Rectal smooth muscle tissue (tissue), 1 donor: ENCODE results near the gene ATP5ME.

Source experiments
- H3K27ac ChIP-seq: one replicate; pipeline ENCODE4 v1.7.0; 2013; ENCODE audit warnings: low read depth, low read length, inconsistent platforms
- H3K27me3 ChIP-seq: one replicate; pipeline ENCODE4 v1.7.0; 2013; ENCODE audit warnings: low read length; ENCODE audit not compliant: control insufficient read depth, insufficient read depth
- H3K36me3 ChIP-seq: one replicate; pipeline ENCODE4 v1.7.0; 2013; ENCODE audit warnings: low read length; ENCODE audit not compliant: control insufficient read depth, insufficient read depth
- H3K4me1 ChIP-seq: one replicate; pipeline ENCODE4 v1.7.0; 2013; ENCODE audit warnings: low read length; ENCODE audit not compliant: control insufficient read depth, insufficient read depth
- H3K4me3 ChIP-seq: one replicate; pipeline ENCODE4 v1.7.0; 2013; ENCODE audit warnings: low read length
- H3K9ac ChIP-seq: one replicate; pipeline ENCODE4 v1.7.0; 2013; ENCODE audit warnings: low read length

The ATP5ME gene

GRCh38 chr4:674172-675035 is at the start of gene ATP5ME, which contains the start of gene MYL5:
TSS of gene ATP5ME (minus strand) at chr4:674276. CDS start at chr4:674247, 29 bp downstream.
TSS of gene MYL5 (plus strand) at chr4:674542. CDS start at chr4:678027, 3,485 bp downstream.
- Histone ChIP-seq H3K4me1 (peaks cover 10% of the 10 kb centered on the region), H3K4me3 (peak within 1 kb of the TSS; percentile 90), H3K9ac (peak within 1 kb of the TSS; percentile 88), H3K36me3 (peaks cover 17% of the 10 kb centered on the region), H3K27ac (peak within 1 kb of the TSS; percentile 96), H3K27me3 (no peaks in the 10 kb centered on the region)

- Histone ChIP-seq H3K27me3 (no peaks in the 10 kb centered on the region), H3K9ac (no peak overlapping the region), H3K4me1 (no peaks in the 10 kb centered on the region), H3K36me3 (no peaks in the 10 kb centered on the region), H3K4me3 (no peak overlapping the region), H3K27ac (no peak overlapping the region)
Measured at GRCh38 chr4:722851-723360, 48.8 kb upstream of the ATP5ME start.

- no peak overlapping the region for H3K9ac ChIP-seq
- H3K4me1 ChIP-seq = no peaks in the 10 kb centered on the region
- no peaks in the 10 kb centered on the region for H3K36me3 ChIP-seq
- H3K27me3 ChIP-seq = no peaks in the 10 kb centered on the region
- H3K4me3 ChIP-seq = no peak overlapping the region
- no peak overlapping the region for H3K27ac ChIP-seq
Measured at GRCh38 chr4:722169-722725, 48.2 kb upstream of the ATP5ME start.

- H3K9ac ChIP-seq = no peak overlapping the region
- H3K4me1 ChIP-seq = no peaks in the 10 kb centered on the region
- no peak overlapping the region for H3K27ac ChIP-seq
- no peaks in the 10 kb centered on the region for H3K27me3 ChIP-seq
- no peak overlapping the region for H3K4me3 ChIP-seq
- H3K36me3 ChIP-seq = no peaks in the 10 kb centered on the region
Measured at GRCh38 chr4:721261-722168, 47.4 kb upstream of the ATP5ME start.

- H3K9ac ChIP-seq = no peak overlapping the region
- H3K4me3 ChIP-seq = no peak overlapping the region
- H3K27ac ChIP-seq = no peak overlapping the region
- H3K27me3 ChIP-seq = no peaks in the 10 kb centered on the region
- no peaks in the 10 kb centered on the region for H3K4me1 ChIP-seq
- no peaks in the 10 kb centered on the region for H3K36me3 ChIP-seq
Measured at GRCh38 chr4:720111-720860, 46.2 kb upstream of the ATP5ME start.

GRCh38 chr4:718460-718859 is 44.4 kb upstream of the ATP5ME start:
- H3K36me3 ChIP-seq = no peaks in the 10 kb centered on the region
- H3K4me1 ChIP-seq = no peaks in the 10 kb centered on the region
- no peak overlapping the region for H3K4me3 ChIP-seq
- H3K27ac ChIP-seq = no peak overlapping the region
- H3K27me3 ChIP-seq = no peaks in the 10 kb centered on the region
- no peak overlapping the region for H3K9ac ChIP-seq

- H3K4me3 ChIP-seq = no peak overlapping the region
- H3K27me3 ChIP-seq = no peaks in the 10 kb centered on the region
- no peak overlapping the region for H3K27ac ChIP-seq
- no peak overlapping the region for H3K9ac ChIP-seq
- no peaks in the 10 kb centered on the region for H3K36me3 ChIP-seq
- no peaks in the 10 kb centered on the region for H3K4me1 ChIP-seq
Measured at GRCh38 chr4:717601-718320, 43.7 kb upstream of the ATP5ME start.

GRCh38 chr4:714087-714486 is 40.0 kb upstream of the ATP5ME start:
- H3K27me3 ChIP-seq = no peaks in the 10 kb centered on the region
- no peaks in the 10 kb centered on the region for H3K36me3 ChIP-seq
- no peak overlapping the region for H3K4me3 ChIP-seq
- no peak overlapping the region for H3K9ac ChIP-seq
- H3K4me1 ChIP-seq = no peaks in the 10 kb centered on the region
- no peak overlapping the region for H3K27ac ChIP-seq

GRCh38 chr4:712916-713632 is 39.0 kb upstream of the ATP5ME start:
- Histone ChIP-seq H3K27me3 (no peaks in the 10 kb centered on the region), H3K27ac (no peak overlapping the region), H3K4me1 (peaks cover 6% of the 10 kb centered on the region), H3K9ac (no peak overlapping the region), H3K4me3 (no peak overlapping the region), H3K36me3 (no peaks in the 10 kb centered on the region)

- Histone ChIP-seq H3K27ac (no peak overlapping the region), H3K27me3 (no peaks in the 10 kb centered on the region), H3K9ac (no peak overlapping the region), H3K36me3 (no peaks in the 10 kb centered on the region), H3K4me3 (no peak overlapping the region), H3K4me1 (peaks cover 9% of the 10 kb centered on the region)
Measured at GRCh38 chr4:712093-712492, 38.0 kb upstream of the ATP5ME start.

- Histone ChIP-seq H3K4me1 (peaks cover 13% of the 10 kb centered on the region), H3K27ac (no peak overlapping the region), H3K36me3 (no peaks in the 10 kb centered on the region), H3K27me3 (no peaks in the 10 kb centered on the region), H3K9ac (no peak overlapping the region), H3K4me3 (no peak overlapping the region)
Measured at GRCh38 chr4:710916-711315, 36.8 kb upstream of the ATP5ME start.
